GM20431 (cell line): Measurements from ENCODE around the gene SPTSSA.

Source experiments
- in situ Hi-C: fragments of 300-500 bp; cut with MseI, MboI; formaldehyde crosslinking; loops from one replicate; pipeline ENCODE4 v1.15.0; 2020; ENCODE audit warnings: low sequenced_read_pairs; ENCODE audit not compliant: unreplicated experiment

SPTSSA gene

DNA sequence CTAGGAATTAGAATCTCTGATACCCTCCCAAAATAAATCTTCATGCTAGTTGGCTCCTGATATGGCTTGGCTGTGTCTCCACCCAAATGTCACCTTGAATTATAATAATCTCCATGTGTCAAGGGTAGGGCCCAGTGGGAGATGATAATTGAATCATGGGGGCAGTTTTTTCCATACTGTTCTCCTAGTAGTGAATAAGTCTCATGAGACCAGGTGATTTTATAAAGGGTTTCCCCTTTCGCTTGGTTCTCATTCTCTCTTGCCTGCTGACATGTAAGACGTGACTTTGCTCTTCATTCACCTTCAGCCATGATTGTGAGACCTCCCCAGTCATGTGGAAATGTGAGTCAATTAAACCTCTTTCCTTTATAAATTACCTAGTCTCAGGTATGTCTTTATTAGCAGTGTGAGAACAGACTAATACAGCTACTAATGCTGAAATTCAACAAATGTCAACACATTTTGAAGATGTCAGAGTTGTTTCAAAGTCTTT, 12.2 kb upstream of the SPTSSA start:
- in situ Hi-C loops, result no loop called here

GRCh38 chr14:34472706-34473279, 10.8 kb upstream of the SPTSSA start:
- in situ Hi-C loops, result no loop called here

GRCh38 chr14:34470319-34470718, 8.3 kb upstream of the SPTSSA start:
- in situ Hi-C loops, result no loop called here

GRCh38 chr14:34466691-34467090, 4.7 kb upstream of the SPTSSA start:
- in situ Hi-C loops, result no loop called here

- in situ Hi-C loops, result no loop called here
Measured at GRCh38 chr14:34465069-34465859, 3.2 kb upstream of the SPTSSA start.

GRCh38 chr14:34463598-34463961, 1.5 kb upstream of the SPTSSA start:
- in situ Hi-C loops, result no loop called here

DNA sequence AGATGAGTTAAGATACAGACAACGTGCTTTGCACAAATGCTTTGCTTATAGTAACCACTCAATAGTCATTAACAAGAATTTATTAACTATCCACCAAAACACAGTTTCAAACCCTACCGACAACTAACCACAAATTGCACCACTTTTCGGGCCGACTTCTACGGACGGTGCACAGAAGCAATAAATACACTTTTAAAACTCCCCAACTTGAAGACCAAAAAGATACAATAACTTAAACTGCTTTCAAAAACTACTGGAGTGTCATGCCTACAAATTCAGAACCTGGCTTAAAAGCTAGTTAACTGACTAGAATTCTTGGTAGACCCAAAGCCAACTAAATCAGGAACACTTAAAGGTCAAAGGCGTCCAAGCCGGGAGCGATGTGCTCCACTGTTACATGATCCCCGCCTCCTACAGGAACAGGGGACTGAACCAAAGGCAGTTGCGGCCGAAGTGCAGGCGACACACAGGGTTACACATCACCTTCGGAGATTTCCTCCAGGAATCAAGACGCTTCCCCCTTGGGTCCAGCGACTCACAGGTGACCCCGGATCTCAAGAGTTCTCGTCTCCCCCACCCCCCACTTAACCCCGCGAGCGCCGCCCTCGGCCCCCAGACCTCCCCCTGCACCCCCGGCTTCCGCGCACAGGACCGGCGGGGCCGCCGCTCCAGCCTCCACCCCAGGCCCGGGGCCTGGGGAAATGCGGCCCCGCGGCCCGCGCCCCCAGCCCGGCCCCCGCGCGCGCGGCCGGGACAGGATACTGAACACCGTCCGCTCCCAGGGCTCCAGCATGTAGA, 507 bp downstream of the SPTSSA start:
- in situ Hi-C loops, result no loop called here

DNA sequence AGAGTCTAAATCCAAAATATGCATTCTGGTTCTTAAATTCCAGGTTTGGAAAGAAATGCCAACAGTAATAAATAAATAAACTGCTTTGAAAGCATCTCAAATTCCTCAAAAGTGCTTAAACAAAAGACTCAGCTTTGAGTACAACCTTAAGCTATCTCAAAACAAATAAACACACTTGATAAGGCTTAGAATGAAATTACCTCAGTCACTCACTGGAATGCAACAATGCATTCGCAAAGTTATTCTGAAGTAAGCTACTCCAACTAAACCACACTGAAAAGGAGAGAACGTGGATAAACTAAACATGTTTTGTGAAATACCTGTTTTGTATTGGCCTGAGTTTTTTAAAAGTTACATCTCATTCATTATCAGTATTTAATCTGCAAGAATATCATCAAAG, 1.2 kb downstream of the SPTSSA start:
- in situ Hi-C loops, result no loop called here

- in situ Hi-C loops, result no loop called here
Measured at GRCh38 chr14:34460295-34460694, 1.7 kb downstream of the SPTSSA start.

DNA sequence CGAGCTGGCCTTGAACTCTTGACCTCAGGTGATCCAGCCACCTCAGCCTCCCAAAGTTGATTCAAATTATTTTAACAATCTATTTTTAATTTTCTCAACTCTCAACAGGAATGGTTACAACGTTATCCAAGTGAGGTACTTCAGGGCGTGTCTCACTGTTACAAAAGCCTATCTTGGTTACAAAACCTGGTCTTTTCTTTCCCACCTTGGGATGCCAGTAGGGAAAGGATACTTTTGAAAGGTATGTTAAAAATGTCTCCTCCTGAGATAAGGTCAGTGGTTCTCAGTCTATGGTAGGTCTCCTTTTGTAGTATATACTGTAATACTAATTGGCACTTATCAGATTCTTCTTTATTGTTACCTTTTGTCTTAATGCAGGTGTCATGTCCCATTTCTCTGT, 4.9 kb downstream of the SPTSSA start:
- in situ Hi-C loops, result no loop called here

DNA sequence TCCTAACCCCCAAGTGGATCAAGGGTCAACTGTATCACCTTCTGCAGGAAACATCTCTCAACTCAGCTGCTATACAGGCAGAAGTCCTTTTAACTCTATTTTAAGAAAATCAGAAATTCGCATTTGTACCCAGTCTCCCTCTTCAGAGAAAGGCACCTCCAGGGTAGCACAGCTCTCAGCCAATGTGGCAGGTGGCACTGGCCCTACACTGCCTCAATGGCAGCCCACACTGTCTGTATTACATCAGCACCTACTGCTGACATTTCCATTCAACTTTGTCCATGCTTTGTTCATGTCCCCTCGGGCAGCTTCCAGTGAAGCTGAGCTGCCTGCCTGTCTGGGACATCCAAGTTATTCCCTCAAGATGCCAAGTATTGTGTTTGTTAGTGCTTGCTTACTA, 8.8 kb downstream of the SPTSSA start:
- in situ Hi-C loops, result no loop called here

GRCh38 chr14:34452258-34452822, 9.7 kb downstream of the SPTSSA start:
- in situ Hi-C loops, result no loop called here

DNA sequence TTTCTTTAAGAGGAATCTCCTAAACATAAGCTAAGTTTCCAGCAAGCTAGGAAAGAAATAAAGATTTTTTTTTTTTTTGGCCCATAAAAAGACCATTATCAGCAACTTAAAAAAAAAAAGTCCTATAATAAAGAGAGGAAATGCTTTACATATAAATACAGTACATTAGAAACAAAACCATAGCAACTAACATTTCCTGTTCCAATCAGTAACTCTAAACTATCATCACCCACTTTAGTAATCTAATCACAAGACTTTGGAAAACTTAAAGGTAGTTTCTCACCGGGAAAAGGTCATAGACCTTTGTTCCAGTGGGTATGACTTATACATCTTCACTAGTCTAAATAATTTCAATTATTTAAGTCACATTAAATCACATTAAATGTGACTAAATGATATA, 11.1 kb downstream of the SPTSSA start:
- in situ Hi-C loops, result no loop called here

- in situ Hi-C loops, result no loop called here
Measured at GRCh38 chr14:34450542-34450915, 11.5 kb downstream of the SPTSSA start.

GRCh38 chr14:34449819-34450541, 12.1 kb downstream of the SPTSSA start:
- in situ Hi-C loops, result no loop called here

GRCh38 chr14:34439090-34439489, 22.9 kb downstream of the SPTSSA start:
- in situ Hi-C loops, result no loop called here

- in situ Hi-C loops, result no loop called here
Measured at GRCh38 chr14:34438438-34438837, 23.6 kb downstream of the SPTSSA start.

- in situ Hi-C loops, result no loop called here
Measured at GRCh38 chr14:34437729-34438080, 24.3 kb downstream of the SPTSSA start.

DNA sequence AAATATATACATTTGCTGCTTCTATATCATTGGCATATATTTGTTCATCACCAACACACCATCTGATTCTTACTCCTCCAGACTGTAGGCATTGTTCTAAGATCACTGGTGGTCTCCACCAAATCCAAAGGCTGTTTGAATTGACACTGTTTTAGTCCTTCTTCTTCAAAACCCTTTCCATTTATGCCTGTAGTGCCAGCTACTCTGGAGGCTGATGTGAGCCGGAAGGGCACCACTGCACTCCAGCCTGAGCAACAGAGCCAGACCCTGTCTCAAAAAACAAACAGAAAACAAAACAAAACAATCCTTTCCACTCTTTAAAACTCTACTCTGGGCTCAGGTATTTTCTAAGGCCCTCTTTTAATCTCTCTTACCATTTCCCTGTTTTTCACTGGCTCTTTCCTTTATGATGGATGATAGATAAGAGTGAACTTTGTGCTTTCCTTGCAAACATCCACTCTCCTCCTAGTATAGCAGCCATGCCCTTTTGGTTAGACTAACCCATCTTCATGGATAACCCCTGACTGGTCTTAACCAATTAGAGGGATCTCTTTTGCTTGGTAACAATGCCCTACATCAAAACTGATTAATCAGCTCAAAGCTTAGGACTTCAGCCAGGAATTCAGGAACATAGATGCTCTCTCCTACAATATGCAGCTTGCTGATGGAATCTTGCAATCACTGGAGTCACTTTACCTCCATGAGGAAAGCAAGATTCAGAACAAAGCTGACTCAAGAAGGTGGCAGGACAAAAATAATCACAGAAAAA, 24.9 kb downstream of the SPTSSA start:
- in situ Hi-C loops, result no loop called here
